Hepatocyte (in vitro differentiated cells): Measurements from ENCODE around the gene CSF3. TPM values are rescaled to one million over a fixed set of nuclear protein-coding genes. Genes with fewer than 3 reads are reported as not detected.

Experiments
- DNase-seq: peaks from one replicate; pipeline ENCODE4 v3.0.0-alpha.2; 2016; ENCODE audit warnings: low spot score
- H2AFZ ChIP-seq: fragments of 200-600 bp; sonication (generic); 2 replicates; pipeline ENCODE4 v1.6.0; 2016; ENCODE audit warnings: antibody characterized with exemption, mild to moderate bottlenecking
- H3K27ac ChIP-seq: fragments of 200-600 bp; sonication (generic); 2 replicates; pipeline ENCODE4 v1.5.1; 2016; ENCODE audit warnings: mild to moderate bottlenecking
- H3K27me3 ChIP-seq: fragments of 200-600 bp; sonication (generic); 2 replicates; pipeline ENCODE4 v1.6.1; 2016
- H3K36me3 ChIP-seq: fragments of 200-600 bp; sonication (generic); replicated peaks from 2 replicates; pipeline ENCODE4 v1.5.1; 2016; ENCODE audit warnings: low read depth; ENCODE audit not compliant: insufficient read depth
- H3K4me1 ChIP-seq: fragments of 200-600 bp; sonication (generic); 2 replicates; pipeline ENCODE4 v1.5.1; 2016; ENCODE audit warnings: mild to moderate bottlenecking, moderate library complexity; ENCODE audit not compliant: insufficient read depth
- H3K4me2 ChIP-seq: fragments of 200-600 bp; sonication (generic); 2 replicates; pipeline ENCODE4 v1.6.0; 2016
- H3K4me3 ChIP-seq: fragments of 200-600 bp; sonication (generic); 2 replicates; pipeline ENCODE4 v1.5.1; 2016; ENCODE audit warnings: mild to moderate bottlenecking
- H3K79me2 ChIP-seq: fragments of 200-600 bp; sonication (generic); 2 replicates; pipeline ENCODE4 v1.6.0; 2017; ENCODE audit warnings: mild to moderate bottlenecking
- H3K9me2 ChIP-seq: fragments of 200-600 bp; sonication (generic); replicated peaks from 2 replicates; pipeline ENCODE4 v1.6.0; 2017; ENCODE audit warnings: mild to moderate bottlenecking; ENCODE audit not compliant: insufficient read depth
- H3K9me3 ChIP-seq: fragments of 200-600 bp; sonication (generic); 2 replicates; pipeline ENCODE4 v1.5.1; 2016; ENCODE audit warnings: low read depth, mild to moderate bottlenecking
- H4K20me1 ChIP-seq: fragments of 200-600 bp; sonication (generic); 2 replicates; pipeline ENCODE4 v1.6.0; 2016; ENCODE audit warnings: mild to moderate bottlenecking; ENCODE audit not compliant: insufficient read depth, poor library complexity, severe bottlenecking
- CTCF ChIP-seq: fragments of 200-600 bp; sonication (generic); IDR thresholded peaks from 2 replicates; pipeline ENCODE4 v1.5.1; 2016; ENCODE audit warnings: antibody characterized with exemption, mild to moderate bottlenecking; ENCODE audit not compliant: poor library complexity
- EZH2 ChIP-seq: fragments of 200-600 bp; sonication (generic); IDR thresholded peaks from 2 replicates; pipeline ENCODE4 v1.6.1; 2016; ENCODE audit warnings: antibody characterized with exemption, mild to moderate bottlenecking, borderline replicate concordance
- EZH2phosphoT487 ChIP-seq: fragments of 200-600 bp; sonication (generic); IDR thresholded peaks from one replicate; pipeline ENCODE4 v1.6.1; 2018; ENCODE audit warnings: antibody characterized with exemption, mild to moderate bottlenecking, low read depth, moderate library complexity; ENCODE audit not compliant: unreplicated experiment, severe bottlenecking
- WGBS: methylation state at CpG from one replicate; pipeline ENCODE4 v1.1.6; 2016; ENCODE audit warnings: low lambda C conversion rate; ENCODE audit errors: missing lambda C conversion rate; 5-methylcytosine and 5-hydroxymethylcytosine counted together
- polyA plus RNA-seq: library from polyadenylated mRNA; unstranded; fragments of >200 nt; fragmentation: Nextera tagmentation; extraction: Ambion mirVana; gene quantifications from 2 replicates; pipeline ENCODE4 v1.2.1, GENCODE V29; 2016
- total RNA-seq: library from RNA; depleted of rRNA; stranded (reverse); fragments of >200 nt; gene quantifications from 2 replicates; pipeline ENCODE4 v1.2.3, GENCODE V29; 2014

Gene CSF3
- total and polyA plus RNA-seq, 2 experiments from 2014 or later: 0.36 TPM; not detected in 1

- H3K4me3 ChIP-seq: no peak overlapping the region
- no peak overlapping the region for H2AFZ ChIP-seq
- H3K9me3 ChIP-seq: no peaks in the 10 kb centered on the region
- no peaks in the 10 kb centered on the region for H3K9me2 ChIP-seq
- peak overlapping the region; percentile 37 for H3K27ac ChIP-seq
- TF ChIP-seq EZH2: no peak
- H4K20me1 ChIP-seq: no peaks in the 10 kb centered on the region
- WGBS: 38% methylated on average over 3 of the region's 3 CpGs
- DNase-seq: no peak
- H3K36me3 ChIP-seq: no peaks in the 10 kb centered on the region
- H3K27me3 ChIP-seq: no peaks in the 10 kb centered on the region
- H3K4me2 ChIP-seq: peak overlapping the region; percentile 0
- no peaks in the 10 kb centered on the region for H3K4me1 ChIP-seq
- no peaks in the 10 kb centered on the region for H3K79me2 ChIP-seq
Observed at GRCh38 chr17:39972271-39972670, 43.0 kb upstream of the CSF3 start.

GRCh38 chr17:39973496-39973895 is 41.7 kb upstream of the CSF3 start:
- Histone ChIP-seq H3K79me2 (no peaks in the 10 kb centered on the region), H3K27me3 (no peaks in the 10 kb centered on the region), H3K9me3 (no peaks in the 10 kb centered on the region), H2AFZ (no peak overlapping the region), H3K27ac (no peak overlapping the region), H3K4me1 (no peaks in the 10 kb centered on the region), H3K4me2 (no peak overlapping the region), H3K9me2 (no peaks in the 10 kb centered on the region), H4K20me1 (no peaks in the 10 kb centered on the region), H3K4me3 (no peak overlapping the region), H3K36me3 (no peaks in the 10 kb centered on the region)
- DNase-seq: no peak
- WGBS: 83% methylated on average over 2 of the region's 2 CpGs
- no peak for TF ChIP-seq EZH2phosphoT487
- TF ChIP-seq EZH2: no peak
- TF ChIP-seq CTCF: no peak

GRCh38 chr17:39974433-39974832 is 40.8 kb upstream of the CSF3 start:
- Histone ChIP-seq H3K4me2 (no peak overlapping the region), H4K20me1 (no peaks in the 10 kb centered on the region), H3K79me2 (no peaks in the 10 kb centered on the region), H3K4me3 (no peak overlapping the region), H3K9me3 (no peaks in the 10 kb centered on the region), H3K27me3 (no peaks in the 10 kb centered on the region), H3K27ac (no peak overlapping the region), H3K36me3 (no peaks in the 10 kb centered on the region), H3K9me2 (no peaks in the 10 kb centered on the region), H2AFZ (no peak overlapping the region), H3K4me1 (no peaks in the 10 kb centered on the region)
- WGBS: 84% methylated on average over 4 of the region's 5 CpGs
- no peak for TF ChIP-seq EZH2
- TF ChIP-seq EZH2phosphoT487: no peak
- no peak for TF ChIP-seq CTCF
- DNase-seq: no peak

GRCh38 chr17:39975801-39976200 is 39.4 kb upstream of the CSF3 start:
- Histone ChIP-seq H3K9me3 (no peaks in the 10 kb centered on the region), H3K27ac (no peak overlapping the region), H3K27me3 (no peaks in the 10 kb centered on the region), H4K20me1 (no peaks in the 10 kb centered on the region), H3K36me3 (no peaks in the 10 kb centered on the region), H3K4me3 (no peak overlapping the region), H3K79me2 (no peaks in the 10 kb centered on the region), H3K4me1 (no peaks in the 10 kb centered on the region), H3K9me2 (no peaks in the 10 kb centered on the region), H3K4me2 (no peak overlapping the region), H2AFZ (no peak overlapping the region)
- TF ChIP-seq EZH2 (no peak), EZH2phosphoT487 (no peak)
- no peak for DNase-seq
- WGBS: 77% methylated on average over 4 of the region's 4 CpGs
